Measurements from ENCODE around the gene AKAP10. TPM values are rescaled to one million over a fixed set of nuclear protein-coding genes. Genes with fewer than 3 reads are reported as not detected.

Gene AKAP10
- total RNA-seq, 3 donors from 2014 or later (not counting 1 experiment from before 2014, with no cell fraction given), result 46.2 to 60.9 (median 48.6) TPM

DNA sequence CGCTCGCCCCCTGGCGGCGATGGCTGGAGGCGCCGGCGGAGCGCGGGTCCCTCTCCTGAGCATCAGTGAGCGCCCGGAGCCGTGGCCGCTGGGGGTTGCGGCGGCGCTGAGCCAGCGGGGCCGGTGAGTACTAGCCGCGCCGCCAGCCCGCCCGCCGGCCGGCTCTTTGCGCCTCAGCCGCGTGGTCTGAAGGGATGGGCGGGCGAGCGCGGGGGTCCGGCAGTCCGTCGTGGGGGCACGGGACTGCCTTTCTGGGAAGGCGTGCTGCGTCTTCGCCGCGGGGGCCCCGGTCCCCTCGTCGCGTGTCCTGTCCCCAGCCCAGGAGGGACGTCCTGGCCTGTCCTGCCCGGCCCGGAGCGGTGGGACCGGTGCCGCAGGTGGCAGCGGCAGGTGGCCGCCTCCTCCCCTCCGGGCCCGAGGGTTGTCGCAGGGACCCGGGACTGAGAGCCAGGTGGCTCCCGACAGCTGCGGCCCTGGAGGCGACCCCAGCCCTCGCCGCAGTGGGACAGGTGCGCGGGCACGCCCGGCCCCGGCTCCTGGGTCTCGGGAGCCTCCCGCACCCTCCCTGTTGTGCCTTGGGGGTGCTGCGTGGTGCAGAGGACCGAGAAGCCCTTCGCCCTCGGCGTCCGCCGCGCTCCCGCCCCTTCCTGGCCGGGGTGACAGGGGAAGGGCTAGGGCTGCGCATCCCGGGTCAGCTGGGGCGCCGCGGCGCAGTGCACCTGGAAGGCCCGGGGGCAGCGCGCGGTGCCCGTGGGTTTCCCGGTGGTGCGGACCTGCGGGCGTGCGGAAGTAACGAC lies 31.9 kb upstream of the AKAP10 start, which contains the start of gene SPECC1:
Gene SPECC1, plus strand, starts transcription at position 58 of the 797 bp plus-strand sequence. CDS start 87,293 bp downstream, outside the sequence.
- no peaks in the 10 kb centered on the region for H3K9me3 Mint-ChIP-seq
- peak; percentile 88 to 90 for DNase-seq
- under 1% methylated on average over 96 of the region's 96 CpGs for WGBS (ENCODE audit: insufficient coverage)
- H3K27me3 Mint-ChIP-seq (ENCODE audit: low read depth in 2 of 2), result peaks cover 47 to 70% of the 10 kb centered on the region in 2 donors
- Histone ChIP-seq H3K36me3 (ENCODE audit: control insufficient read depth, insufficient read depth, low read length) (no peaks in the 10 kb centered on the region), H3K27me3 (ENCODE audit: control insufficient read depth, insufficient read depth, low read length) (peaks cover 12% of the 10 kb centered on the region), H3K9me3 (ENCODE audit: control insufficient read depth, insufficient read depth, low read length) (no peaks in the 10 kb centered on the region), H3K4me1 (ENCODE audit: control insufficient read depth, insufficient read depth, low read length) (peaks cover 10% of the 10 kb centered on the region), H3K27ac (ENCODE audit: low read length) (no peak within 1 kb of the TSS), H3K4me3 (ENCODE audit: low read length) (peak within 1 kb of the TSS; percentile 59)
- H3K27ac Mint-ChIP-seq, result peak within 1 kb of the TSS in 1 of 2 donors; percentile 67
- intact Hi-C loops (cut with micrococcal nuclease), result no loop called here
- no peaks in the 10 kb centered on the region for H3K36me3 Mint-ChIP-seq
- TF ChIP-seq, protein P1, sequence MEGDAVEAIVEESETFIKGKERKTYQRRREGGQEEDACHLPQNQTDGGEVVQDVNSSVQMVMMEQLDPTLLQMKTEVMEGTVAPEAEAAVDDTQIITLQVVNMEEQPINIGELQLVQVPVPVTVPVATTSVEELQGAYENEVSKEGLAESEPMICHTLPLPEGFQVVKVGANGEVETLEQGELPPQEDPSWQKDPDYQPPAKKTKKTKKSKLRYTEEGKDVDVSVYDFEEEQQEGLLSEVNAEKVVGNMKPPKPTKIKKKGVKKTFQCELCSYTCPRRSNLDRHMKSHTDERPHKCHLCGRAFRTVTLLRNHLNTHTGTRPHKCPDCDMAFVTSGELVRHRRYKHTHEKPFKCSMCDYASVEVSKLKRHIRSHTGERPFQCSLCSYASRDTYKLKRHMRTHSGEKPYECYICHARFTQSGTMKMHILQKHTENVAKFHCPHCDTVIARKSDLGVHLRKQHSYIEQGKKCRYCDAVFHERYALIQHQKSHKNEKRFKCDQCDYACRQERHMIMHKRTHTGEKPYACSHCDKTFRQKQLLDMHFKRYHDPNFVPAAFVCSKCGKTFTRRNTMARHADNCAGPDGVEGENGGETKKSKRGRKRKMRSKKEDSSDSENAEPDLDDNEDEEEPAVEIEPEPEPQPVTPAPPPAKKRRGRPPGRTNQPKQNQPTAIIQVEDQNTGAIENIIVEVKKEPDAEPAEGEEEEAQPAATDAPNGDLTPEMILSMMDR (IDR thresholded peaks at IDR 0.05), result peak; percentile 99
- H3K4me1 Mint-ChIP-seq, result peaks cover 16 to 17% of the 10 kb centered on the region in 2 donors
- ATAC-seq, result peak; percentile 97 to 99 (median 99)
- peak within 1 kb of the TSS; percentile 89 for H3K4me3 Mint-ChIP-seq

DNA sequence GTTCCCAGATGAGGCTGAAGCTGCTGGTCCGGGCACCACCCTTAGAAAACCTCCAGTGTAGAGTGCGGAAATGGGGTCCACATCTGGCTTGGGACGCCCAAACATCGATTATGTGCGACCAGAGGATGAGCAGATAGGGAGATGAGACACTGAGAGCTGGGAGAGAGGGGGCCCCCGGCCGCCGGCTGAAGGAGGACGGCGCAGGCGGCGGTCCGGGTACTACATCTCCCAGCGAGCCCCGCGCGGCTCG lies 31.3 kb upstream of the AKAP10 start:
- WGBS (ENCODE audit: insufficient coverage), result 0% methylated on average over 18 of the region's 18 CpGs
- Mint-ChIP-seq H3K9me3 (no peaks in the 10 kb centered on the region), H3K4me3 (peak overlapping the region; percentile 89), H3K36me3 (no peaks in the 10 kb centered on the region), H3K27me3 (ENCODE audit: low read depth in 2 of 2) (peaks cover 46 to 65% of the 10 kb centered on the region in 2 donors), H3K27ac (peak overlapping the region in 1 of 2 donors; percentile 67), H3K4me1 (peaks cover 16 to 17% of the 10 kb centered on the region in 2 donors)
- peaks cover 10% of the 10 kb centered on the region for H3K4me1 ChIP-seq (ENCODE audit: control insufficient read depth, insufficient read depth, low read length)
- peak in 1 of 3 donors; percentile 25 for ATAC-seq
- no peaks in the 10 kb centered on the region for H3K9me3 ChIP-seq (ENCODE audit: control insufficient read depth, insufficient read depth, low read length)
- intact Hi-C loops (cut with micrococcal nuclease), result no loop called here
- no peaks in the 10 kb centered on the region for H3K36me3 ChIP-seq (ENCODE audit: control insufficient read depth, insufficient read depth, low read length)
- H3K27ac ChIP-seq (ENCODE audit: low read length), result no peak overlapping the region
- TF ChIP-seq, protein P1 (IDR thresholded peaks at IDR 0.05), result no peak
- no peak for DNase-seq
- peaks cover 12% of the 10 kb centered on the region for H3K27me3 ChIP-seq (ENCODE audit: control insufficient read depth, insufficient read depth, low read length)
- peak overlapping the region; percentile 59 for H3K4me3 ChIP-seq (ENCODE audit: low read length)

DNA sequence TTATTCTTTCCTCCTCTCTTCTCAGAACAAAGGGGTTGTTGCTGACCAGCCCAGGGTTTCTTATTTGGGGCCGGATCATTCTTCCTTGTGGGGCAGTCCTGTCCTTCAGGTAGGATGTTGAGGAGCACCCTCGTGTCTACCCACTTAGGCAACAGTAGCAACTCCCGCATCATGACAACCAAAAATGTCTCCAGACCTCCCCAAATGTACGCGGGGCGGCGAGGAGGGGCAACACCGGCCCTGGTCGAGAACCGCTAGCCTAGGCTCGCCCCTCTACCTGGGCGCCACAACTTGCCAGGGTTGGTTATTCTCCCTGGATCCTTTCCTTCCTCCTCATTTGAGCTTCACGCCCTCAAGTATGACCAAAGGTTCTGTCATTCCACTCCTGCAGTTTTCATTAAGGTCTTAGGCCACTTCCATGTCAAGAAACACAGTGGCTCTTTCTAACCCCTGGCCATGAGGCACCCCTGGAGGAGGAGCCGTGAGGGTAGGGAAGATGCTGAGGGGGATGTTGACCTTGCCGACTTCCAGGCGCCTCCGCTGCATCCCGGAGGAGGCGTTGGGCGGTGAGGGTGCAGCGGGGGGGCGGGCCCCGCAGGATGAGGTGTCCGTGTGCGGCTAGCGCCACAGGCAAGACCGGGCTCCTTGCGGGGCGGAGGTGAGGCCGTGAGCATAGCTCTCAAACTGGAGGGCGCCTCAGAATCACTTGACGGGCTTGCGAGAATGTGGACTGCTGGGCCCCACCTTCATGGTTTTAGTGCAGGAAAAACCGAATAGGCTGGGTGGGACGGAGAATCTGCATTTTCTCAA lies 30.8 kb upstream of the AKAP10 start:
- H3K4me3 Mint-ChIP-seq, result peak overlapping the region; percentile 89
- H3K36me3 Mint-ChIP-seq, result no peaks in the 10 kb centered on the region
- no peaks in the 10 kb centered on the region for H3K36me3 ChIP-seq (ENCODE audit: control insufficient read depth, insufficient read depth, low read length)
- intact Hi-C loops (cut with micrococcal nuclease), result no loop called here
- H3K9me3 ChIP-seq (ENCODE audit: control insufficient read depth, insufficient read depth, low read length), result no peaks in the 10 kb centered on the region
- no peak overlapping the region for H3K27ac ChIP-seq (ENCODE audit: low read length)
- peak in 1 of 2 donors; percentile 47 for DNase-seq
- peaks cover 10% of the 10 kb centered on the region for H3K27me3 ChIP-seq (ENCODE audit: control insufficient read depth, insufficient read depth, low read length)
- H3K27ac Mint-ChIP-seq, result peak overlapping the region in 1 of 2 donors; percentile 67
- no peaks in the 10 kb centered on the region for H3K9me3 Mint-ChIP-seq
- H3K4me3 ChIP-seq (ENCODE audit: low read length), result peak overlapping the region; percentile 59
- peaks cover 16 to 17% of the 10 kb centered on the region in 2 donors for H3K4me1 Mint-ChIP-seq
- H3K4me1 ChIP-seq (ENCODE audit: control insufficient read depth, insufficient read depth, low read length), result peaks cover 10% of the 10 kb centered on the region
- peak; percentile 11 to 30 (median 19) for ATAC-seq
- 35% methylated on average over 35 of the region's 35 CpGs for WGBS (ENCODE audit: insufficient coverage)
- peaks cover 40 to 60% of the 10 kb centered on the region in 2 donors for H3K27me3 Mint-ChIP-seq (ENCODE audit: low read depth in 2 of 2)
- TF ChIP-seq, protein P1 (IDR thresholded peaks at IDR 0.05), result no peak
